Right lobe of liver (tissue), 6 donors: ENCODE measurements around the gene TBX18. TPM values are rescaled to one million over a fixed set of nuclear protein-coding genes. Genes with fewer than 3 reads are reported as not detected.

Experiments
- ATAC-seq, 4 donors: fragments of 200-7000 bp; cut with Tn5 transposase; one replicate each; pipeline ENCODE4 v1.9.1; 2020; ENCODE audit warnings: mild to moderate bottlenecking in 4 of 4, moderate library complexity in 4 of 4
- DNase-seq, 3 donors: peaks; one replicate each; pipeline ENCODE4 v3.0.0-alpha.2; 2020
- H3K27ac ChIP-seq, 3 donors: fragments of 200-600 bp; one replicate each; pipeline ENCODE4 v1.8.0; 2022
- H3K27me3 ChIP-seq, 2 donors: fragments of 200-600 bp; one replicate each; pipeline ENCODE4 v1.8.0; 2022
- H3K36me3 ChIP-seq, 4 donors: fragments of 200-600 bp; sonication (generic) in 1 of 4; one replicate each; pipeline versions ENCODE4 v1.5.1 to v1.8.0; 2017 to 2022; ENCODE audit warnings: control low read depth in 1 of 4
- H3K4me1 ChIP-seq, 4 donors: fragments of 200-600 bp; sonication (generic) in 1 of 4; one replicate each; pipeline versions ENCODE4 v1.5.1 to v1.8.0; 2017 to 2022; ENCODE audit warnings: control low read depth in 1 of 4
- H3K4me3 ChIP-seq, 3 donors: fragments of 200-600 bp; one replicate each; pipeline ENCODE4 v1.8.0; 2022
- H3K9me3 ChIP-seq, 4 donors: fragments of 200-600 bp; sonication (generic) in 1 of 4; one replicate each; pipeline versions ENCODE4 v1.5.1 to v1.8.0; 2017 to 2022; ENCODE audit warnings: control low read depth in 1 of 4
- CTCF ChIP-seq, 4 donors: fragments of 200-600 bp in 3 of 4; fragments of 450-650 bp in 1 of 4; IDR thresholded peaks; one replicate each; pipeline versions ENCODE4 v1.5.1 to v1.8.0; 2016 to 2022; ENCODE audit warnings: antibody characterized with exemption in 4 of 4, mild to moderate bottlenecking in 2 of 4
- POLR2A ChIP-seq: fragments of 450-650 bp; IDR thresholded peaks from one replicate; pipeline ENCODE4 v1.6.1; 2017; ENCODE audit warnings: antibody characterized with exemption, mild to moderate bottlenecking
- WGBS: methylation state at CpG from one replicate; pipeline ENCODE4 v1.1.6; 2018; ENCODE audit warnings: low coverage, low lambda C conversion rate; ENCODE audit not compliant: insufficient coverage; ENCODE audit errors: missing lambda C conversion rate; 5-methylcytosine and 5-hydroxymethylcytosine counted together
- intact Hi-C, 2 donors: fragments of 100-400 bp; cut with DNase I; formaldehyde crosslinking; loops; one replicate each; pipeline versions ENCODE4 v1.11.2 to v1.14.1; 2022
- total RNA-seq, 6 experiments: library from RNA; depleted of rRNA in 2 of 6; stranded (reverse); fragments of >200 nt in 2 of 6; fragmentation: NEBNext Ultra II Directional in 3 of 6; extraction: Animal tissue kit (Norgen Biotek cat#: 25700) in 3 of 6; gene quantifications; one replicate each; pipeline versions ENCODE4 v1.1.0 to v1.2.4, GENCODE V29; 2016 to 2023
- donor health status: DM: no; HTN: yes; CAD: no.
- donor health status: DM: no; HTN: no; CAD: no.
- donor health status: DM: no; HTN: no; CAD: no.
- donor health status: DM: no; HTN: yes; CAD: no.
- donor health status: DM: no; HTN: yes; CAD: no.

The TBX18 gene
- total RNA-seq, 6 experiments from 2014 or later: 0.15 to 0.87 (median 0.49) TPM; not detected in 1

GRCh38 chr6:84667252-84668213 is 96.9 kb downstream of the TBX18 start:
- Histone ChIP-seq H3K27ac (no peak overlapping the region), H3K4me3 (no peak overlapping the region), H3K27me3 (no peaks in the 10 kb centered on the region), H3K9me3 (no peaks in the 10 kb centered on the region), H3K36me3 (no peaks in the 10 kb centered on the region), H3K4me1 (no peaks in the 10 kb centered on the region)
- intact Hi-C loops: no loop called here
- ATAC-seq (no peak), DNase-seq (no peak)
- TF ChIP-seq CTCF (IDR thresholded peaks at IDR 0.05): no peak
- TF ChIP-seq POLR2A: no peak
- 61% methylated on average over 5 of the region's 5 CpGs for WGBS

- ATAC-seq (no peak), DNase-seq (no peak)
- no peaks in the 10 kb centered on the region for H3K36me3 ChIP-seq
- H3K4me1 ChIP-seq: no peaks in the 10 kb centered on the region
- 60% methylated on average over 4 of the region's 4 CpGs for WGBS
- no peak overlapping the region for H3K27ac ChIP-seq
- no peak overlapping the region for H3K4me3 ChIP-seq
- TF ChIP-seq POLR2A (no peak), CTCF (IDR thresholded peaks at IDR 0.05) (no peak)
- intact Hi-C loops: no loop called here
- no peaks in the 10 kb centered on the region for H3K27me3 ChIP-seq
- H3K9me3 ChIP-seq: no peaks in the 10 kb centered on the region
These were observed 99.0 kb downstream of the TBX18 start for GRCh38 chr6:84665401-84665800.

GRCh38 chr6:84663866-84664265 is 100.5 kb downstream of the TBX18 start:
- Histone ChIP-seq H3K4me1 (no peaks in the 10 kb centered on the region), H3K9me3 (no peaks in the 10 kb centered on the region), H3K4me3 (no peak overlapping the region), H3K27ac (no peak overlapping the region), H3K27me3 (no peaks in the 10 kb centered on the region), H3K36me3 (no peaks in the 10 kb centered on the region)
- TF ChIP-seq CTCF (IDR thresholded peaks at IDR 0.05) (no peak), POLR2A (no peak)
- ATAC-seq (no peak), DNase-seq (no peak)
- 30% methylated on average over 2 of the region's 2 CpGs for WGBS
- intact Hi-C loops: no loop called here

GRCh38 chr6:84657486-84657885 is 106.9 kb downstream of the TBX18 start:
- TF ChIP-seq POLR2A (no peak), CTCF (IDR thresholded peaks at IDR 0.05) (no peak)
- H3K27ac ChIP-seq: no peak overlapping the region
- intact Hi-C loops: no loop called here
- no peaks in the 10 kb centered on the region for H3K9me3 ChIP-seq
- 76% methylated on average over 2 of the region's 2 CpGs for WGBS
- no peaks in the 10 kb centered on the region for H3K36me3 ChIP-seq
- H3K27me3 ChIP-seq: no peaks in the 10 kb centered on the region
- H3K4me3 ChIP-seq: no peak overlapping the region
- ATAC-seq (no peak), DNase-seq (no peak)
- no peaks in the 10 kb centered on the region for H3K4me1 ChIP-seq
